Measurements from ENCODE around the gene PPP1R12B. TPM values are rescaled to one million over a fixed set of nuclear protein-coding genes. Genes with fewer than 3 reads are reported as not detected.
"Not testable (repeated sequence)": the region's sequence is repeated elsewhere in the genome, so short reads cannot be mapped to it uniquely, and the experiment has no call there.

PPP1R12B gene
- total RNA-seq, 1 experiment from 2014 or later: 13.1 TPM

- Histone ChIP-seq H3K4me3 (ENCODE audit: low read depth in 2 of 2, low read length in 2 of 2) (no peak overlapping the region), H3K4me1 (ENCODE audit: control insufficient read depth, insufficient read depth, low read length) (no peaks in the 10 kb centered on the region), H3K27me3 (ENCODE audit: control insufficient read depth, insufficient read depth, low read length) (no peaks in the 10 kb centered on the region), H3K9me3 (ENCODE audit: control insufficient read depth, insufficient read depth, low read depth, low read length) (no peaks in the 10 kb centered on the region), H3K36me3 (ENCODE audit: control insufficient read depth, insufficient read depth, low read length) (no peaks in the 10 kb centered on the region), H3K27ac (ENCODE audit: low read length) (no peak overlapping the region)
- ChIA-PET CTCF (interaction anchor here (0.6 kb wide), 1 partner anchor 44 kb away, joined by 4 read pairs; no protein-coding TSS in a partner anchor), POLR2A (interaction anchor here (0.5 kb wide), 1 partner anchor 11 kb away, joined by 3 read pairs; no protein-coding TSS in a partner anchor)
- ATAC-seq (no peak), DNase-seq (ENCODE audit: low read depth, low spot score) (no peak)
- in situ Hi-C loops (cut with HindIII; ENCODE audit: low pct_unique_long_range_greater_than_20kb, low sequenced_read_pairs): no loop called here
- intact Hi-C loops (cut with micrococcal nuclease; ENCODE audit: unreplicated experiment): no loop called here
- BruUV-seq (replicated peaks): no TSS peak
- TF ChIP-seq, protein P1, sequence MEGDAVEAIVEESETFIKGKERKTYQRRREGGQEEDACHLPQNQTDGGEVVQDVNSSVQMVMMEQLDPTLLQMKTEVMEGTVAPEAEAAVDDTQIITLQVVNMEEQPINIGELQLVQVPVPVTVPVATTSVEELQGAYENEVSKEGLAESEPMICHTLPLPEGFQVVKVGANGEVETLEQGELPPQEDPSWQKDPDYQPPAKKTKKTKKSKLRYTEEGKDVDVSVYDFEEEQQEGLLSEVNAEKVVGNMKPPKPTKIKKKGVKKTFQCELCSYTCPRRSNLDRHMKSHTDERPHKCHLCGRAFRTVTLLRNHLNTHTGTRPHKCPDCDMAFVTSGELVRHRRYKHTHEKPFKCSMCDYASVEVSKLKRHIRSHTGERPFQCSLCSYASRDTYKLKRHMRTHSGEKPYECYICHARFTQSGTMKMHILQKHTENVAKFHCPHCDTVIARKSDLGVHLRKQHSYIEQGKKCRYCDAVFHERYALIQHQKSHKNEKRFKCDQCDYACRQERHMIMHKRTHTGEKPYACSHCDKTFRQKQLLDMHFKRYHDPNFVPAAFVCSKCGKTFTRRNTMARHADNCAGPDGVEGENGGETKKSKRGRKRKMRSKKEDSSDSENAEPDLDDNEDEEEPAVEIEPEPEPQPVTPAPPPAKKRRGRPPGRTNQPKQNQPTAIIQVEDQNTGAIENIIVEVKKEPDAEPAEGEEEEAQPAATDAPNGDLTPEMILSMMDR (IDR thresholded peaks at IDR 0.05): no peak
- TF ChIP-seq REST (IDR thresholded peaks at IDR 0.05; ENCODE audit: insufficient read depth in 1 of 2, low read depth in 2 of 2, low read length in 1 of 2) (no peak), SIN3A (IDR thresholded peaks at IDR 0.05; ENCODE audit: borderline replicate concordance, insufficient read depth, low read depth, low read length) (no peak), POLR2AphosphoS5 (IDR thresholded peaks at IDR 0.05; ENCODE audit: low read depth, low read length) (no peak), TCF7L2 (IDR thresholded peaks at IDR 0.05; ENCODE audit: low read depth, low read length) (no peak)
Observed at GRCh38 chr1:202516434-202516877, 168.0 kb downstream of the PPP1R12B start.

DNA sequence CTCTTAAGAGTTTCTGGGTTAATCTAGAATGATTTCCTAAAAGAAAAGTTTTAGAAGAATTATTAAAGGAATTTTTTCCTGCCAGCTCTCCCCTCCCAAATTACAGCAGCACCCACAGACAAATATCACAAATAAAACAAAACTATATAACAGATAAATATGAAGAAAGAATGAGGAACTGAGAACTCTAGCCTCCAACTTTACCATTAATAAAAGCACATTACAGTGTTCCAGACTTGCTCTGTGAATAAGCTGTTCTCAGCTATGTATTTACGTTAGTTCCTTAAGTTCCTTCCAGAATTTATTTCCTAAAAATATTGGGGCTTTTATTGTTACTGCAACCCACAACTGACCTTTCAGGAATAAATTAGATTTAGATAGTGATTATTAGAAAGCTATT, 168.6 kb downstream of the PPP1R12B start:
- H3K36me3 ChIP-seq (ENCODE audit: control insufficient read depth, insufficient read depth, low read length); DNase-seq (ENCODE audit: low read depth, low spot score); BruUV-seq (replicated peaks); intact Hi-C loops (cut with micrococcal nuclease; ENCODE audit: unreplicated experiment); CTCF ChIA-PET; POLR2A ChIA-PET; H3K4me1 ChIP-seq (ENCODE audit: control insufficient read depth, insufficient read depth, low read length); H3K9me3 ChIP-seq (ENCODE audit: control insufficient read depth, insufficient read depth, low read depth, low read length); ATAC-seq; in situ Hi-C loops (cut with HindIII; ENCODE audit: low pct_unique_long_range_greater_than_20kb, low sequenced_read_pairs); H3K27ac ChIP-seq (ENCODE audit: low read length); H3K4me3 ChIP-seq (ENCODE audit: low read depth in 2 of 2, low read length in 2 of 2); H3K27me3 ChIP-seq (ENCODE audit: control insufficient read depth, insufficient read depth, low read length): not testable (repeated sequence)

GRCh38 chr1:202518180-202518579, 169.7 kb downstream of the PPP1R12B start:
- POLR2A ChIA-PET: interaction anchor here (0.6 kb wide), 1 partner anchor 200 kb away, joined by 3 read pairs; no protein-coding TSS in a partner anchor
- H3K4me1 ChIP-seq (ENCODE audit: control insufficient read depth, insufficient read depth, low read length); H3K27me3 ChIP-seq (ENCODE audit: control insufficient read depth, insufficient read depth, low read length); H3K27ac ChIP-seq (ENCODE audit: low read length); intact Hi-C loops (cut with micrococcal nuclease; ENCODE audit: unreplicated experiment); H3K36me3 ChIP-seq (ENCODE audit: control insufficient read depth, insufficient read depth, low read length); DNase-seq (ENCODE audit: low read depth, low spot score); H3K4me3 ChIP-seq (ENCODE audit: low read depth in 2 of 2, low read length in 2 of 2); CTCF ChIA-PET; BruUV-seq (replicated peaks); H3K9me3 ChIP-seq (ENCODE audit: control insufficient read depth, insufficient read depth, low read depth, low read length); in situ Hi-C loops (cut with HindIII; ENCODE audit: low pct_unique_long_range_greater_than_20kb, low sequenced_read_pairs); ATAC-seq: not testable (repeated sequence)

DNA sequence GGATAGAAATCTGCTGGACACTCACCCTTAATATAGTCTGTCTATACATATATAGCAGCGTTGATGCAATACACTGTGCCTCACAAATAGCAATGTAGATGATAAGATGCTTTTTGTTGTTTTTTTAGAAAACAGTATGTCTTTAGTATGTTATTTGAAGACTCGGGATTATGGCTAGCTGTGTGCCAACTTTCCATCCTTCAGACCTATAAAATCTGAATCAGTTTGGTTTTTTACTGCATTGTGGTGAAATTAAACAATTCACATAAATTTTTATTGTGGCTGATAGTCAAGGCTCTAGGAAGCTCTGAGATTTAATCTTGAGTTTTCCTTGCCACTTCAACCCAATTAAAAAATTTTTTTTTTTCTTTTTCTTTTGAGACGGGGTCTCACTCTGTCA, 170.4 kb downstream of the PPP1R12B start:
- intact Hi-C loops (cut with micrococcal nuclease; ENCODE audit: unreplicated experiment); H3K9me3 ChIP-seq (ENCODE audit: control insufficient read depth, insufficient read depth, low read depth, low read length); H3K27me3 ChIP-seq (ENCODE audit: control insufficient read depth, insufficient read depth, low read length); in situ Hi-C loops (cut with HindIII; ENCODE audit: low pct_unique_long_range_greater_than_20kb, low sequenced_read_pairs); DNase-seq (ENCODE audit: low read depth, low spot score); BruUV-seq (replicated peaks); CTCF ChIA-PET; ATAC-seq; H3K4me1 ChIP-seq (ENCODE audit: control insufficient read depth, insufficient read depth, low read length); H3K27ac ChIP-seq (ENCODE audit: low read length); H3K36me3 ChIP-seq (ENCODE audit: control insufficient read depth, insufficient read depth, low read length); H3K4me3 ChIP-seq (ENCODE audit: low read depth in 2 of 2, low read length in 2 of 2): not testable (repeated sequence)
- POLR2A ChIA-PET: interaction anchor here (0.6 to 0.7 kb wide), 2 partner anchors 227 to 255 kb away, joined by 3 read pairs; no protein-coding TSS in a partner anchor

GRCh38 chr1:202520129-202520856, 171.8 kb downstream of the PPP1R12B start:
- BruUV-seq (replicated peaks); H3K4me1 ChIP-seq (ENCODE audit: control insufficient read depth, insufficient read depth, low read length); POLR2A ChIA-PET; H3K27ac ChIP-seq (ENCODE audit: low read length); in situ Hi-C loops (cut with HindIII; ENCODE audit: low pct_unique_long_range_greater_than_20kb, low sequenced_read_pairs); H3K9me3 ChIP-seq (ENCODE audit: control insufficient read depth, insufficient read depth, low read depth, low read length); intact Hi-C loops (cut with micrococcal nuclease; ENCODE audit: unreplicated experiment); DNase-seq (ENCODE audit: low read depth, low spot score); H3K27me3 ChIP-seq (ENCODE audit: control insufficient read depth, insufficient read depth, low read length); ATAC-seq; H3K36me3 ChIP-seq (ENCODE audit: control insufficient read depth, insufficient read depth, low read length); H3K4me3 ChIP-seq (ENCODE audit: low read depth in 2 of 2, low read length in 2 of 2); CTCF ChIA-PET: not testable (repeated sequence)

All from Panc1 (cell line).